ENCODE data around the gene KIF26B.

- TF ChIP-seq CTCF (conservative IDR thresholded peaks at IDR 0.05; ENCODE audit: low read depth, low read length), result no peak
- no peak for TF ChIP-seq MAFK (IDR thresholded peaks at IDR 0.05; ENCODE audit: low read depth, low read length)
- TF ChIP-seq POLR2A (IDR thresholded peaks at IDR 0.05; ENCODE audit: low read depth, low read length), result no peak
- no peak for TF ChIP-seq SMC3 (IDR thresholded peaks at IDR 0.05; ENCODE audit: low read depth, low read length)
These were observed 597.8 kb downstream of the KIF26B start for GRCh38 chr1:245752561-245752960.

Measured in IMR-90 (cell line).